Tibial artery (tissue), 4 donors: ENCODE data around the gene FXN.

ENCODE experiments used
- DNase-seq, 2 donors: peaks; one replicate each; pipeline ENCODE4 v3.0.0-alpha.2; 2019
- H3K27ac ChIP-seq, 2 donors: fragments of 200-600 bp; sonication (generic) in 1 of 2; 1 replicate in 1 of 2; 2 replicates in 1 of 2; pipeline ENCODE4 v1.5.1; 2018 to 2019; ENCODE audit warnings: mild to moderate bottlenecking in 1 of 2
- H3K27me3 ChIP-seq, 2 donors: fragments of 200-600 bp; sonication (generic) in 1 of 2; one replicate each; pipeline versions ENCODE4 v1.5.1 to v1.6.0; 2016 to 2019
- H3K36me3 ChIP-seq, 3 donors: fragments of 200-600 bp; sonication (generic) in 2 of 3; one replicate each; pipeline ENCODE4 v1.5.1; 2016 to 2019; ENCODE audit warnings: mild to moderate bottlenecking in 2 of 3
- H3K4me1 ChIP-seq, 4 donors: fragments of 200-600 bp; sonication (generic) in 2 of 4; 1 replicate in 3 of 4; 2 replicates in 1 of 4; pipeline ENCODE4 v1.5.1; 2016 to 2019
- H3K4me3 ChIP-seq, 2 donors: fragments of 200-600 bp; sonication (generic) in 1 of 2; 1 replicate in 1 of 2; 2 replicates in 1 of 2; pipeline ENCODE4 v1.5.1; 2018 to 2019; ENCODE audit warnings: mild to moderate bottlenecking in 2 of 2
- H3K9me3 ChIP-seq, 3 donors: fragments of 200-600 bp; sonication (generic) in 1 of 3; one replicate each; pipeline ENCODE4 v1.5.1; 2016 to 2019
- CTCF ChIP-seq, 2 experiments: fragments of 200-600 bp in 1 of 2; fragments of 450-650 bp in 1 of 2; IDR thresholded peaks; one replicate each; pipeline ENCODE4 v1.5.1; 2017 to 2019; ENCODE audit warnings: antibody characterized with exemption in 2 of 2, mild to moderate bottlenecking in 1 of 2, moderate library complexity in 1 of 2
- intact Hi-C: fragments of 100-400 bp; cut with DNase I; formaldehyde crosslinking; loops from one replicate; pipeline ENCODE4 v1.15.0; 2023; ENCODE audit warnings: low total_unique reads

The FXN gene

GRCh38 chr9:69058101-69058500, 22.5 kb downstream of the FXN start:
- Histone ChIP-seq H3K27ac (no peak overlapping the region), H3K4me1 (peaks cover 0 to 17% (median 3%) of the 10 kb centered on the region in 4 donors), H3K4me3 (no peak overlapping the region), H3K9me3 (no peaks in the 10 kb centered on the region), H3K36me3 (no peaks in the 10 kb centered on the region), H3K27me3 (no peaks in the 10 kb centered on the region)
- intact Hi-C loops = loop anchor here (10.0 kb wide), 1 partner anchor 87 kb away; no protein-coding TSS in a partner anchor
- peak in 1 of 2 donors; percentile 20 for DNase-seq
- TF ChIP-seq CTCF (IDR thresholded peaks at IDR 0.05) = no peak

GRCh38 chr9:69060766-69061165, 25.2 kb downstream of the FXN start:
- Histone ChIP-seq H3K4me1 (peaks cover 0 to 10% (median 0%) of the 10 kb centered on the region in 4 donors), H3K27me3 (no peaks in the 10 kb centered on the region), H3K27ac (no peak overlapping the region), H3K9me3 (no peaks in the 10 kb centered on the region), H3K4me3 (no peak overlapping the region), H3K36me3 (peaks cover 0 to 9% (median 7%) of the 10 kb centered on the region in 3 donors)
- DNase-seq = no peak
- intact Hi-C loops = no loop called here
- TF ChIP-seq CTCF (IDR thresholded peaks at IDR 0.05) = no peak

GRCh38 chr9:69062195-69062594, 26.6 kb downstream of the FXN start:
- intact Hi-C loops = no loop called here
- Histone ChIP-seq H3K4me3 (no peak overlapping the region), H3K27ac (peak overlapping the region; percentile 27 to 30), H3K9me3 (no peaks in the 10 kb centered on the region), H3K4me1 (peaks cover 0 to 10% (median 0%) of the 10 kb centered on the region in 4 donors), H3K27me3 (no peaks in the 10 kb centered on the region), H3K36me3 (peaks cover 0 to 22% (median 7%) of the 10 kb centered on the region in 3 donors)
- TF ChIP-seq CTCF (IDR thresholded peaks at IDR 0.05) = no peak
- no peak for DNase-seq

- Histone ChIP-seq H3K4me3 (no peak overlapping the region), H3K36me3 (peaks cover 0 to 38% (median 7%) of the 10 kb centered on the region in 3 donors), H3K27ac (peak overlapping the region in 1 of 2 donors; percentile 26), H3K27me3 (no peaks in the 10 kb centered on the region), H3K9me3 (no peaks in the 10 kb centered on the region), H3K4me1 (peaks cover 0 to 10% (median 0%) of the 10 kb centered on the region in 4 donors)
- no peak for TF ChIP-seq CTCF (IDR thresholded peaks at IDR 0.05)
- intact Hi-C loops = no loop called here
- no peak for DNase-seq
Measured at GRCh38 chr9:69063839-69064238, 28.3 kb downstream of the FXN start.

GRCh38 chr9:69065660-69066059, 30.1 kb downstream of the FXN start:
- intact Hi-C loops = no loop called here
- Histone ChIP-seq H3K4me1 (peaks cover 0 to 6% (median 0%) of the 10 kb centered on the region in 4 donors), H3K27me3 (no peaks in the 10 kb centered on the region), H3K36me3 (peaks cover 0 to 50% (median 7%) of the 10 kb centered on the region in 3 donors), H3K9me3 (no peaks in the 10 kb centered on the region), H3K27ac (no peak overlapping the region), H3K4me3 (no peak overlapping the region)
- no peak for TF ChIP-seq CTCF (IDR thresholded peaks at IDR 0.05)
- no peak for DNase-seq

- Histone ChIP-seq H3K4me1 (peaks cover 0 to 6% (median 0%) of the 10 kb centered on the region in 4 donors), H3K4me3 (no peak overlapping the region), H3K27me3 (no peaks in the 10 kb centered on the region), H3K27ac (no peak overlapping the region), H3K9me3 (no peaks in the 10 kb centered on the region), H3K36me3 (peaks cover 0 to 50% (median 7%) of the 10 kb centered on the region in 3 donors)
- TF ChIP-seq CTCF (IDR thresholded peaks at IDR 0.05) = no peak
- intact Hi-C loops = no loop called here
- no peak for DNase-seq
Measured at GRCh38 chr9:69066955-69067354, 31.4 kb downstream of the FXN start.
